A549 treated with AZD9567 at 1 μM for 4 hours (cell line): Measurements from ENCODE around the gene CDK2AP2. TPM values are rescaled to one million over a fixed set of nuclear protein-coding genes. Genes with fewer than 3 reads are reported as not detected.

Experiments used
- total RNA-seq: library from RNA; stranded (reverse); fragments of 200-300 nt; extraction: Qiagen RNA extraction; gene quantifications from 5 replicates; pipeline ENCODE4 v1.2.3, GENCODE V29; 2022; ENCODE audit not compliant: insufficient read depth

CDK2AP2 gene, protein sequence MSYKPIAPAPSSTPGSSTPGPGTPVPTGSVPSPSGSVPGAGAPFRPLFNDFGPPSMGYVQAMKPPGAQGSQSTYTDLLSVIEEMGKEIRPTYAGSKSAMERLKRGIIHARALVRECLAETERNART
- 71.4 to 89.7 TPM (median 88.5 TPM) in 5 replicates for total RNA-seq

DNA sequence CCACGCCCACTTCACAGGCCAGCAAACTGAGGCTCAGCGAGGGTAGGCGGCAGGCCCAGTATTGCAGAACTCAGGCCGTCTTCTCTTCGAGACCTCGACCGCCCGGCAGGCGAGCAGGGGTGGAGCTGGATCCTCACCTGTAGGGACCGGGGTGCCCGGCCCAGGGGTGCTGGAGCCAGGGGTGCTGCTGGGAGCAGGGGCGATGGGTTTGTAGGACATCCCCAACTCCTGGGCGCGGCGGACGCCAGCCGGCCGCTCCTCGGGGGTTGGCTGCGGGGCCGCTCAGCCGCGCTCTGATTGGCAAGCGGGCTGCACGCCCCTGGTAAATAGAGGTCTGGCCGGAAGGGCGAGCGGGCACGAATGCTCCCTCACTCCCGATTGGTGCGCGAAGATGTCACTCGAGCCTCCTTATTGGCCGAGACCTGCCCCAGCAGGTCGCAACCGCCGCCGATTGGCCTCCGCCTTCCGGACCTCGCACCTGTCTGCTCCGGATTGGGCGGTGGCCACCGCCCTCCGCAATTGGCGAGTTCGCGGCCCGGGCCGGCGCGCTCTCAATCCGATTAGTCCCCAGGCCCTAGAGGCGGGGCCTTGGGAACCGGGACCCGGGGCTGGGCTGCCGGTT, at the start of gene CDK2AP2:
CDK2AP2 (minus strand) TSS at position 299 of the 622 bp plus-strand sequence; CDS start at position 219, 80 bp downstream.

GRCh38 chr11:67522844-67523555, 15.0 kb upstream of the CDK2AP2 start, which contains the start of gene CABP2:
CABP2 (minus strand) TSS chr11:67523446; CDS start chr11:67523326, 120 bp downstream.

GRCh38 chr11:67504950-67505581, 2.9 kb downstream of the CDK2AP2 start, which contains the start of gene PITPNM1:
PITPNM1 (minus strand) TSS chr11:67505363; CDS start chr11:67504180, 1,183 bp downstream.

GRCh38 chr11:67482827-67483798, 24.8 kb downstream of the CDK2AP2 start, which contains the start of gene AIP:
AIP (plus strand) TSS chr11:67483026; CDS start chr11:67483159, 133 bp downstream.

DNA sequence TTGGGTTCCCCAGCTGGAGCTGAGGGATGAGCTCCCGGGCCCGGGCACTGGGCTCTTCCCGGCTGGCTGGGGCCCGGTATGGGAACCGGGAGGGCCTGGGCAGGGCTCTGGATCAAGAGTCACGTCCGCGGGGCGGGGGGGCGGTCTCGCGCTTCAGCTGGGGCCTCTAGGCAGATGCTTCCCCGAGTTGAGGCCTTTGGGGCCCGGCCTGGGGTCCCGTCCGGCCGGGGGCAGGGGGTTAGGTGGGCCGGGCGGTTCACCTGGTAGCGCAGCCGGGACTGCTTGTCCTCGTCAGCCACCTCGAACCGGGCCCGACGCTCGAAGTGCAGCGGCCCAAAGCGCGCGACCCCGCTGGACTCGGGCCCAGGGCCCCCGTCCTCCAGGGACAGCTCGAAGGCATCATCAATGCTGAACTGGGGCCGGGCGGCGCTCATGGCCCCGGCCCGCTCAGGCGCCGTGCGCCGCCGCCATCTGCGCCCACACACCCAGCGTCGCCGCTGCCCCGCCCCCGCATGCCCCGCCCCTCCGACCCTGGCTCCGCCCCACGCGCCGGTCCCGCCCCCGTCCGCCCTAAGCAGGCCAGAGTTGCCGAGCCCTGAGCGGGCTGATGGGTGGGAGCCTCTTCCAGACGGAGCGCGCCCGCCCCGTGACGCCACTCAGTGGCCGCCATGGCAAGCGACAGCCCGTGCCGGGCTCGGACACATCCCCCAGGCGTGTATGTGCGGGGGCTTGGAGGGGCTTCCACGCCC, 39.0 kb downstream of the CDK2AP2 start, which contains the start of gene TMEM134:
TMEM134 (minus strand) TSS at position 493 of the 749 bp plus-strand sequence; CDS start at position 434, 59 bp downstream.

Other genes starting within 250 kb of the CDK2AP2 start
- 36.6 to 43.3 TPM (median 41.4 TPM) in 5 replicates for gene GRK2, start 241.7 kb downstream of the CDK2AP2 start, total RNA-seq
- 24.8 to 27.6 TPM (median 26.4 TPM) in 5 replicates for gene ANKRD13D, start 218.9 kb downstream of the CDK2AP2 start, total RNA-seq
- gene SSH3, start 204.6 kb downstream of the CDK2AP2 start, total RNA-seq, result 15.9 to 30.1 TPM (median 26.4 TPM) in 5 replicates
- gene POLD4, start 154.6 kb downstream of the CDK2AP2 start, total RNA-seq, result 167 to 237 TPM (median 225 TPM) in 5 replicates
- gene CLCF1, start 134.6 kb downstream of the CDK2AP2 start, total RNA-seq, result 22.8 to 42.8 TPM (median 40.4 TPM) in 5 replicates
- 22.4 to 31.6 TPM (median 29.7 TPM) in 5 replicates for gene RAD9A, start 116.2 kb downstream of the CDK2AP2 start, total RNA-seq
- 263 to 306 TPM (median 277 TPM) in 5 replicates for gene PPP1CA, start 106.3 kb downstream of the CDK2AP2 start, total RNA-seq
- gene TBC1D10C, start 104.1 kb downstream of the CDK2AP2 start, total RNA-seq, result 0.08 to 0.17 TPM (median 0.15 TPM) in 3 of 5 replicates, not detected in the others
- gene CARNS1, start 92.5 kb downstream of the CDK2AP2 start, total RNA-seq, result 0.15 to 0.23 TPM (median 0.17 TPM) in 4 of 5 replicates, not detected in the other
- 46.8 to 55.2 TPM (median 50.2 TPM) in 5 replicates for gene RPS6KB2, start 79.7 kb downstream of the CDK2AP2 start, total RNA-seq
- 0.14 to 0.63 TPM (median 0.43 TPM) in 4 of 5 replicates, not detected in the other for gene PTPRCAP, start 70.5 kb downstream of the CDK2AP2 start, total RNA-seq
- gene CORO1B, start 64.7 kb downstream of the CDK2AP2 start, total RNA-seq, result 54.1 to 65.0 TPM (median 59.3 TPM) in 5 replicates
- 0.06 to 0.07 TPM in 2 of 5 replicates, not detected in the others for gene GPR152, start 55.4 kb downstream of the CDK2AP2 start, total RNA-seq
- gene CABP4, start 52.8 kb downstream of the CDK2AP2 start, total RNA-seq, result not detected in 5 replicates
- 33.3 to 67.5 TPM (median 61.7 TPM) in 5 replicates for gene TMEM134, start 38.9 kb downstream of the CDK2AP2 start, total RNA-seq
- gene AIP, start 25.1 kb downstream of the CDK2AP2 start, total RNA-seq, result 31.9 to 47.6 TPM (median 46.3 TPM) in 5 replicates
- gene PITPNM1, start 2.8 kb downstream of the CDK2AP2 start, total RNA-seq, result 25.4 to 46.8 TPM (median 41.3 TPM) in 5 replicates
- not detected in 5 replicates for gene CABP2, start 15.3 kb upstream of the CDK2AP2 start, total RNA-seq
- 1,433 to 1,729 TPM (median 1,718 TPM) in 5 replicates for gene GSTP1, start 75.7 kb upstream of the CDK2AP2 start, total RNA-seq
- 115 to 157 TPM (median 156 TPM) in 5 replicates for gene NDUFV1, start 98.8 kb upstream of the CDK2AP2 start, total RNA-seq
- 3.1 to 17.8 TPM (median 15.7 TPM) in 5 replicates for gene NUDT8, start 121.8 kb upstream of the CDK2AP2 start, total RNA-seq
- gene TBX10, start 131.6 kb upstream of the CDK2AP2 start, total RNA-seq, result not detected in 5 replicates
- 0.93 to 1.6 TPM (median 1.2 TPM) in 4 of 5 replicates, not detected in the other for gene ACY3, start 142.6 kb upstream of the CDK2AP2 start, total RNA-seq
- gene ALDH3B2, start 166.5 kb upstream of the CDK2AP2 start, total RNA-seq, result 0.06 to 0.18 TPM in 2 of 5 replicates, not detected in the others